Measurements from ENCODE around the gene SH2D1B. TPM values are rescaled to one million over a fixed set of nuclear protein-coding genes. Genes with fewer than 3 reads are reported as not detected.

The SH2D1B gene
- total and polyA plus RNA-seq, 2 donors (not counting 3 experiments of a cell fraction or from before 2014, with no cell fraction given) = not detected

DNA sequence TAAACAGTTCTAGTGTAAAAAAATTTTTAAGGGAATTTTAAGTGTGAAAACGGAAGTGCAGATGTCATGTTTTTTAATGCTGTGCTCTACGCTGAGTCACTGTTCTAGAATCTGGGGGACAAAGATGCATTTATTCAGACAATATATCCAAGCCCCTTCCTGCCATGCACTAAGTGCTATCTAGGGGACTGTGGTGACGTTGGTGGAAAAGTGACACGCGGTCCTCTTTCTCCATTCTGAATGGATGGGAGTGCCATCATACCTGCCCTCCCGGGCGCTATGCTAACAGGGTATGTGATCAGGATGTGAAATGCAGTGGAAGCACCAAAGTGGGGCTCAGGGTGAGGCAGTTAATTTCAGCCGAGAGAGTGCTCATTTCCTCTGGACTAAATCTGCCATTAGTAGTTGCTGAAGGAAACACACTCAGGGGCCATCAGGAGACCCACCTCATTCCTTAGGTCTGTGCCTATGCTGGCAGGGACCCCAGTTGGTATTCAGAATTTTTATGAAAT lies 23.8 kb downstream of the SH2D1B start:
- H3K79me2 ChIP-seq (ENCODE audit: control insufficient read depth, insufficient read depth, low read length) = no peaks in the 10 kb centered on the region
- no peak for TF ChIP-seq GATA2 (IDR thresholded peaks at IDR 0.05; ENCODE audit: insufficient read depth, insufficient read length, low read depth, low read length)
- TF ChIP-seq POLR2A (IDR thresholded peaks at IDR 0.05; ENCODE audit: low read depth, low read length) = no peak
- TF ChIP-seq POLR2AphosphoS5 (IDR thresholded peaks at IDR 0.05; ENCODE audit: insufficient read depth, low read depth, low read length) = no peak
- TF ChIP-seq, protein P1, sequence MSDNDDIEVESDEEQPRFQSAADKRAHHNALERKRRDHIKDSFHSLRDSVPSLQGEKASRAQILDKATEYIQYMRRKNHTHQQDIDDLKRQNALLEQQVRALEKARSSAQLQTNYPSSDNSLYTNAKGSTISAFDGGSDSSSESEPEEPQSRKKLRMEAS (IDR thresholded peaks at IDR 0.05; ENCODE audit: insufficient read depth, insufficient read length) = no peak
- no peak for TF ChIP-seq MYC (IDR thresholded peaks at IDR 0.05; ENCODE audit: low read depth, low read length)
- no peak for TF ChIP-seq CTCF (IDR thresholded peaks at IDR 0.05; ENCODE audit: extremely low read depth in 1 of 2, insufficient read depth in 1 of 2, low read depth in 1 of 2, low read length in 2 of 2)
- TF ChIP-seq FOS (IDR thresholded peaks at IDR 0.05; ENCODE audit: borderline replicate concordance, insufficient read depth, low read length) = no peak
- TF ChIP-seq EZH2 (IDR thresholded peaks at IDR 0.05; ENCODE audit: borderline replicate concordance, low read depth, low read length, severe bottlenecking) = no peak
- TF ChIP-seq JUN (IDR thresholded peaks at IDR 0.05; ENCODE audit: borderline replicate concordance, insufficient read depth, insufficient read length, low read depth) = no peak
- no peak overlapping the region for H3K27ac ChIP-seq (ENCODE audit: insufficient read depth, low read depth, low read length)
- no peaks in the 10 kb centered on the region for H3K4me1 ChIP-seq (ENCODE audit: control insufficient read depth, extremely low read depth, insufficient read depth, low read length)
- no peak overlapping the region for H2AFZ ChIP-seq (ENCODE audit: low read depth, low read length)
- DNase-seq (ENCODE audit: low read depth, low spot score) (no peak), FAIRE-seq (no peak)
- H3K9me1 ChIP-seq (replicated peaks; ENCODE audit: control insufficient read depth, extremely low read depth, insufficient read depth, low read length) = no peaks in the 10 kb centered on the region
- no peaks in the 10 kb centered on the region for H3K27me3 ChIP-seq (ENCODE audit: control insufficient read depth in 2 of 2, insufficient read depth in 2 of 2, low read length in 2 of 2)
- intact Hi-C loops (cut with micrococcal nuclease) (no loop called here), dilution Hi-C loops (cut with MboI; ENCODE audit: extremely low pct_ligation_motif_present, low sequenced_read_pairs) (no loop called here)
- H3K36me3 ChIP-seq (ENCODE audit: control insufficient read depth in 2 of 2, extremely low read depth in 1 of 2, insufficient read depth in 2 of 2, low read length in 2 of 2) = peaks cover 0 to 3% of the 10 kb centered on the region in 2 experiments
- no peaks in the 10 kb centered on the region for H3K9me3 ChIP-seq (replicated peaks; ENCODE audit: control insufficient read depth, insufficient read depth, low read length)
- H3K9ac ChIP-seq (replicated peaks; ENCODE audit: extremely low read depth, insufficient read depth, low read length) = no peak overlapping the region
- no peaks in the 10 kb centered on the region for H4K20me1 ChIP-seq (replicated peaks; ENCODE audit: control insufficient read depth, extremely low read depth, insufficient read depth, low read length)
- no peak overlapping the region for H3K4me3 ChIP-seq (replicated peaks in 1 of 3; ENCODE audit: insufficient read depth in 1 of 3, low read depth in 1 of 3, low read length in 3 of 3)
- ChIA-PET POLR2A (no interaction called here), CTCF (interaction anchor here (1.2 to 4.1 kb wide), 2 partner anchors 32 to 332 kb away, joined by 3 to 51 read pairs; no protein-coding TSS in a partner anchor)
- BruUV-seq (replicated peaks) = no TSS peak
- no peak overlapping the region for H3K4me2 ChIP-seq (ENCODE audit: insufficient read depth, low read length)
